Activated CD4-positive, alpha-beta T cell treated with anti-CD3 and anti-CD28 coated beads for 1 hour (primary cell): ENCODE data around the gene SUPT4H1.

Experiments used
- DNase-seq: peaks from one replicate; pipeline ENCODE4 v3.0.0-alpha.2; 2020

The SUPT4H1 gene

DNA sequence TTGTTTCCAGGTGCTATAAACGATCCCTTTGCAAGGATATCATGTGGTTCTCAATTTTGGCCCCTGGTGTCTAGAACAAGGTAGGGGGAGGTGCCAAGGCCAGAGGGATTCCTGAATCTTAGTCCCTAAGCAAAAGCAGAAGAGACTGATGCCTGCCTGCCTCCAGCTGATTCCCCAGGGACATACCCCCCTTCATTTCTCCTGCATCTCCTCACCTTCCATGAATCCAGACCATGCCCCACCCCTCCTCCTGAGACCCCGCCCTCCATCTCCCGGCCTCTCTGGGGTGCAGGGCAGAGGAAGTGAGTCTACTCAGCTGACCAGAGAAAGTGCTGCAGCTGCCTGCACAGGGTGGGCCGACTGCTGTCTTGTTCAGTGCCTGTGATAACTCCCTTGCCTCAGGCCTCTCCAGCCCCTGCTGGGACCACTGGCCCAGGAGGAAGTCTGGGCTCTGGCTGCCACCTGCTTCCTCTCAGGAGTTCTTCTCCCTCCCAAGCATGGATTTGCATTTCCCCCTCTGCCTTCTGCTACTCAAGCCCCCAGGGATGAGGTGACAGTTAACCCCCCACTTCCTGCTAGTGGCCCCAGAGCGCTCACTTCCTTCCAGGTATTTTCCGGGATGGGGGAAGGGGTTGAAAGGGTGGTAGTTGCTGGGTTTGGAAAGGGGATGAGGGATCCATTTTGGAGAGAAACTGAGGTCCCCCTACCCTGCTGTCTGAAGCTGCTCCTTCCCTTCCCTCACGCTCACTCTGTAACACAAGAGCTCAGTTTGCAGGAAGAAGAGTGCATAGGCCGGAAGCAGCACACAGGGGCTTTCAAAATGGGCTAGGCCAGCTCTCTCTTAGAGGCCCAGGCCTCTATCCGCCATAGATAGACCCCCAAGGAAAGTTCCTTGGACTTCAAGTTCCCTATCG lies 12.9 kb downstream of the SUPT4H1 start:
- DNase-seq: no peak

DNA sequence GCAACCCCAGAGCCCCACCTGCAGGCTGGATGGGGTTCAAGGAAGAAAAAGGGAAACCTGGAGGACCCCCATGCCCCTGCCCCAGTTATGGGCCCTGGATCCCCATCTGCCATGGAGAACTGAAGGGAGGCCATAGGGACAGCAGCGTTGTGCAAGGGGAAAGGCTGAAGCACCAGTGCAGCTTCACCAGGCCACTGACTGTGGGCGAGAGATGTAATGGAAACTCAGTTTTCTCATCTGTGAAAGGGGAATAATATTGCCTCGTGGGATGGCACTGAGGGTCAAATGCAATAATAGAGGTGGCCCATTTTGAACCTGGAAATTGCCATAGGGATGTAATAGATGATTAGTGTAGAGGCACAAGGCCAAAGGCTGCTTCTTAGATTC lies 13.6 kb downstream of the SUPT4H1 start:
- DNase-seq: no peak

DNA sequence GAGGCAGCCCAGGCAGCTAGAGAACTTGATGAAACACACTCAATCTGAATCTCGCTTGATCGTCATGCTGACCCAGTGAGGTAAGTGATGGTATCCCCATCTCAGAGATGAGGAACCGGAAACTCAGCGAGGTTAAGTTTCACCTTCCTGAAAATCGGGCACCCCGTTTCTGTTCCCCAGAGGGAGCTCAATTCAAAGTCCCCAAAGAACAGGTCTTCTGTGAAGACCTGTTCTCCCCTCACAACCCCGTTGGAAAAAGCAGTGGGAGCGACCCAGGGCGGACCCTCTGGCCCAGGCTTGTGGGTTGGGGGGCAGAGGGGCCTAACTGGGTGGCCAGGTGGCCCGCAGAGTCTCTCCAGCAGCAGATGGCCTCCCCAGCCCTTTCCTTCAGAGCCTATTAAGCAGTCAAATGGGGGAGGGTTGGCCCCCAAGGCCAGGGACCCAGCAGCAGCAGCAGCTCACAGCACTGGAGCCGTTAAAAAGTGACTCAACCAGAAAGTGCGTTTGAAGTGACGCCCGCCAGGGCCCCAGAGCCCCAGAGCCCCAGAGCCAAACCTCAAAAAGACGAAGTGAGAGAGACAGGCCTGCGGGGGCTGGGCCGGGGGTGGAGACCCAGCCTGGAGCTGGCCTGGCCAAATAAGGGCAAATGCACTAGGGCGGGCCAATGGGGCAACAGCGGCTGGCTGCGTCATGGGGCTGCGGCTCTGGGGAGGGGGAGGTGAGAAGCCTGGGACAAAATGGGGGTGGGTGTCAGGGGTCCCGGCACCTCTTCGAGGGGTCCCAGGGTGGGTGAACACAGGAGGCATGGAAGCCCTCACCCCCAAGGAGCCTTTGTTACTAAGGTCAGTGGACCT lies 14.2 kb downstream of the SUPT4H1 start:
- DNase-seq: peak; percentile 92

DNA sequence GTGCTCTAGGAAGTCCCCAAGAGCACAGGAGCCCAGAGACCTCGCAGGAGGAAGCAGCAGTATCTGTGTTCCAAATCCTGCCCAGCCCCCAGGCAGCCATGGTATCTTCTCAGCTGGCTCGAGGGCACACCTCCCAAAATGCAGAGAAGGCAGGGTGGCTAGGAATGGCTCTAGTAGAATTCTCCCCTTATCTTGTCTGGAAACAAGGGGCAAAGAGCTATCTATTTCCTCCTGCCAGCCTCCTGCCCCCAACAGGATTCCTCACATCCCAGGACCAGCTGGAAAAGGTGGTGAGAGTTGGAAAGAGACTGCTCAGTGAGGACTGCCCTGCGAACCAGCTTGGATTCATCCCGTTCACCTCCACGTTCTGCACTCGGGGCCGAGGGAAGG lies 14.8 kb downstream of the SUPT4H1 start:
- DNase-seq: peak; percentile 53

GRCh38 chr17:58336456-58337209 lies 15.4 kb downstream of the SUPT4H1 start:
- DNase-seq: no peak

- DNase-seq: peak; percentile 62
Measured at GRCh38 chr17:58335779-58336455, 16.1 kb downstream of the SUPT4H1 start.

- DNase-seq: no peak
Measured at GRCh38 chr17:58335061-58335731, 16.8 kb downstream of the SUPT4H1 start.

- no peak for DNase-seq
Measured at GRCh38 chr17:58334661-58335060, 17.3 kb downstream of the SUPT4H1 start.

DNA sequence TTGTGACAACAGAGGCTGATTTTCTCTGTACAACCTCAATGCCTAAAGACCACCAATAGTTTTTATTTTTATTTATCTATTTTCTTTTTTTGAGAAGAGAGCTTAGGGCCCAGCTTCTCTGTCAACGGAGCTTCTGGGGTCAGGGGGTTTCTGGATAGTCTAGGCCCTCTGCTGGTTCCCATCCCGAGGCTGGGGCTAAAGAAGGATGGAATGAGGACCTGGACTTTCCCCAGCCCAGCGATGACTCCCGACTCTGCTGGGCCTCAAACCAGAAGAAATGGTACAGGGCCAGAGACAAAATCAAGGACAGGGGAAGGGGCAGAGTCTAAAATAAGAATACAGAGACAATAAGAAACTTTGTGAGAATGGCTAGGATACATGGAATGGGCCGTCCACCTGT lies 17.7 kb downstream of the SUPT4H1 start:
- no peak for DNase-seq

- DNase-seq: no peak
Measured at GRCh38 chr17:58333736-58334207, 18.2 kb downstream of the SUPT4H1 start.

DNA sequence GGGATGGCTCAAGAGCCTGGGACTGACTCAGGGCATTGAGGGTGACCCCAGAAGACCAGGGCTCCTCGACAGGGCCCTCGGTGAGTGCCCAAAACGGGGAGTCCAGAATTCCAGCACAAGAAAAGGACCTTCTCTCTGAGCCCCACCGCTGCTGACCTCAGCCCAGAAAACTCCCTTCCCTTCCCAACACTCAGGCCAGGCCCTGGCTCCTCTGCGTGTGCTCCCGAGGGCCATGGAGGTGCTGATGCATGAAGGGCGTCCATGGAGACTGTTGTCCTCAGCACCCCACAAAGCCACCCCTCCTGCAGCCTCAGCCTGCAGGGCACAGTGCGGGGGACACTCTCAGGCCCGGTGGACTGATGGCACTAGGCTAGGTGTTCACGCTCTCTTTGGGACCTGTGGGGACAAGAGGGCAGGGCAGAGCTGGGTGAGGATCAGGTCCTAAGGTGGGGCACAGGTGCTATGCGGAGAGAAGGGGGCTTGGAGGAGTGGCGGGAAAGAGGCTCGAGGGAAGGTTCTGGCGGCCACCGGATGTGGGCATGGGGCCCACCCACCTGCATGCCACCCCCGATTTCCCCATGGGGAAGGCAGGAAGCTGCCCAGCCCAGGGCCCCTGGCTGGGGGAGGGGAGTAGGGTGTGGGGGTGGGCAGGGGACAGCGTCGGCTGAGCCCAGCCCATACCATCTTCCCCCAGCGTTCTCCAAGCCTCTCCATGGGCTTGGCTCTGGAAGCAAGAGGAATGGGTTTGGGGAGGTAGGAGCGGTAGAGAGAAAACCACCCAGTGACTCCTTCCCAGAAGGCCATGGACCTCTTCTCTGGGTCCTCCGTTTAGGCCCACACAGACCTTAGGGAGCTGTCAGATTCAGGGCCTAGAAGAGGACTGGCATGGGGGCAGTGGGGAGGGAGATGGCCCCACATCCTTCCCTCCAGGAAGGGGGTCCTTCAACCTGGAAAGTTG lies 18.9 kb downstream of the SUPT4H1 start:
- no peak for DNase-seq

GRCh38 chr17:58331815-58332777 lies 19.9 kb downstream of the SUPT4H1 start:
- peak; percentile 93 for DNase-seq

DNA sequence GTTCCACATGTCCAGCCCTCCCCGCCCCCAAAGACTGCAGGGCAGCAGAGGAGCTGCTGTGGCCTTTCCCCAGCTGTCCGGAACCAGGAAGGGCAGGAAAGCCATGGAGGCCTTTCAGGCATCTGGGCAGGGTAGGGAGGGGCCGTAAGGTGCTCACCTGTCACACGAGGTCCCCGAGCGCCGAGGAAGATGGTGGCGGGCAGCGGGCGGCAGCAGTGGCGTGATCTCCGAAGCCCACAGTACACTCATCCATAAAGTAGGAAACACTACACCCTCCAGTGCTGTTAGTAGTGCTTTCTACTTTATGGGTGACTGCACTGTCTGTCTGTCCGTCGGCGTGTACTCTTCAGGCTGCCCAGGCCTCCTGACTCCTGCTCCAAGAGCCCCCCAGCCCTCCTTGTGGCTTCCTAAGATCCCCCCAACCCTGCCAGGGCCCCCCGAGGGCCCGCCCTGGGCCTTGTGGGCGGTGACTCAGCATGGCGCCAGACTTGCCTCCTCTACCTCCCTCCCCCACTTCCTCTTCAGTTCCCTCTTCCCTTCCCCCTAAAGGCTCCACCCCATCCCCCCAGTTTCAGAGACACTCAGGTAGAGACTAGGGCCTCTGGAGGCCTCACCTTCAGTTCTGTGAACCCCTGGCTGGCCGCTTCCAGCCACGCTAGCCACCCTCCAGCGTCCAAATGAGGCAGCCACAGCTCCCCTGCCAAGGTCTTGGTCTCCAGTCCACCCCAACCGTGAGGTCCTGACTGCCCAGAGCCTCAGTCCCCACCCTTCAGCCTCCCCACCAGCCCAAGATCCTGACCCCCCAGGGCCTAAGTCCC lies 20.8 kb downstream of the SUPT4H1 start:
- peak; percentile 70 for DNase-seq

GRCh38 chr17:58330538-58330996 lies 21.4 kb downstream of the SUPT4H1 start:
- peak; percentile 43 for DNase-seq

GRCh38 chr17:58329810-58330537 lies 22.0 kb downstream of the SUPT4H1 start:
- DNase-seq: no peak

GRCh38 chr17:58329035-58329809 lies 22.8 kb downstream of the SUPT4H1 start:
- DNase-seq: peak; percentile 82
